Measurements from ENCODE around the gene PTOV1.

DNA sequence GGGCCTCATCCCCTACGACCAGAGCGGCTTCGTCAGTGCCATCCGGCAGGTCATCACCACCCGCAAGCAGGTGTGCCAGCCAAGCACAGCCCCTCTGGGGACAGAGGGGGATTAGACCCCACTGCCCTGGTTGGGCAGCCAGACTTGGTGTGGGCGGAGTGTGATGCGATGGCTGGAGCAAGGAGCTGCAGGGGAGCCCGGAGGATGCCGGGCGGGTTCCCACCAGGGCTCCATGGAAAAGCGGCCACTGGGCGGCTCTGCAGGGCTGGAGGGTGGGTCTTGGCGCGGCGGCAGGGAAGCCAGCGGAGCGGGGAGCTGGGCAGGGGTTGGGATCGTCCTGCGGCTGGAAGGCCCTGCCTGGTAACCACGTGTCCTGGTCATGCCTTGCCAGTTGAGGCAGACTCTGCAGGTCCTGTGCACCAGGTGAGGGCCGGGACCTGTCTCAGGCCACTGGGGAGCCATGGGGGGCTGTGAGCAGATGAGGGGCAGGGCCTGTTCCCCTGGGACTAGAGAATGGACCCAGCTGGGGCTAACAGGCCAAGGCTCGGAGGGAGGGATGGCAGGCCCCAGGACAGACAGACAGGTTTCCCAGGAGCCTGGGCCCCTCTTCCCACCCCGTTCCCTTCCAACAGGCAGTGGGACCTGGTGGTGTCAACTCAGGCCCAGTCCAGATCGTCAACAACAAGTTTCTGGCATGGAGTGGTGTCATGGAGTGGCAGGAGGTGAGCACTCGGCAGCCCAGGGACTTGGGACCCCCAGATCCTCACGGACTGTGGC is 6.3 kb downstream of the PTOV1 start:
- no peak for TF ChIP-seq CTCF (IDR thresholded peaks at IDR 0.05; ENCODE audit: low read depth, low read length, poor library complexity, severe bottlenecking)
- TF ChIP-seq EZH2phosphoT487 (IDR thresholded peaks at IDR 0.05; ENCODE audit: borderline replicate concordance, low read length) = no peak

All from DOHH2 (cell line).